ENCODE measurements around the gene IL22. TPM values are rescaled to one million over a fixed set of nuclear protein-coding genes. Genes with fewer than 3 reads are reported as not detected.

IL22 gene
- total RNA-seq, 1 experiment from 2014 or later, result not detected

- Histone ChIP-seq H3K27ac (ENCODE audit: low read length) (no peak overlapping the region), H3K36me3 (ENCODE audit: low read depth, low read length) (no peaks in the 10 kb centered on the region), H3K4me1 (ENCODE audit: insufficient read depth, low read length) (peaks cover 28% of the 10 kb centered on the region), H3F3A (ENCODE audit: low read length, unreplicated experiment) (peaks cover 6% of the 10 kb centered on the region), H3K27me3 (ENCODE audit: low read length) (no peaks in the 10 kb centered on the region), H3K9ac (ENCODE audit: low read length) (no peak overlapping the region), H3K9me3 (ENCODE audit: low read length) (no peaks in the 10 kb centered on the region), H3K4me2 (ENCODE audit: low read length) (no peak overlapping the region), H3K4me3 (ENCODE audit: low read length) (no peak overlapping the region), H4K20me1 (ENCODE audit: low read length) (no peaks in the 10 kb centered on the region), H3K9me2 (replicated peaks; ENCODE audit: low read length) (no peaks in the 10 kb centered on the region), H3K79me2 (ENCODE audit: low read length) (no peaks in the 10 kb centered on the region), H2AFZ (ENCODE audit: low read length) (0 out of 2 replicates have a peak overlapping the region, but pooled peaks have one; percentile 14)
- ChIA-PET POLR2A (ENCODE audit: unreplicated experiment) (no interaction called here), CTCF (no interaction called here)
- ATAC-seq (no peak), DNase-seq (no peak)
- no peak for TF ChIP-seq EZH2phosphoT487 (IDR thresholded peaks at IDR 0.05; ENCODE audit: borderline replicate concordance, low read length)
- no peak for TF ChIP-seq CTCF (conservative IDR thresholded peaks at IDR 0.05; ENCODE audit: low read depth, low read length)
- no peak for TF ChIP-seq EZH2 (IDR thresholded peaks at IDR 0.05; ENCODE audit: low read length, unreplicated experiment)
- no TSS peak for BruUV-seq (replicated peaks)
- intact Hi-C loops (cut with micrococcal nuclease), result no loop called here
Measured at GRCh38 chr12:68237619-68238018, 15.8 kb downstream of the IL22 start.

- Histone ChIP-seq H2AFZ (ENCODE audit: low read length) (peak overlapping the region; percentile 14; the same call in 1 of the 2 replicates), H3K4me1 (ENCODE audit: insufficient read depth, low read length) (peaks cover 28% of the 10 kb centered on the region)
Measured at GRCh38 chr12:68237078-68237477, 16.3 kb downstream of the IL22 start.

More at GRCh38 chr12:68237078-68237477, 16.3 kb downstream of the IL22 start:
- POLR2A ChIA-PET (ENCODE audit: unreplicated experiment), result interaction anchor here (0.6 kb wide), 1 partner anchor 22 kb away, joined by 3 read pairs; no protein-coding TSS in a partner anchor
- intact Hi-C loops (cut with micrococcal nuclease), result no loop called here
- DNase-seq (no peak), ATAC-seq (no peak)
- no peak overlapping the region for H3K27ac ChIP-seq (ENCODE audit: low read length)
- no peaks in the 10 kb centered on the region for H3K79me2 ChIP-seq (ENCODE audit: low read length)
- H3K9me2 ChIP-seq (replicated peaks; ENCODE audit: low read length), result no peaks in the 10 kb centered on the region
- no peak overlapping the region for H3K9ac ChIP-seq (ENCODE audit: low read length)
- no peaks in the 10 kb centered on the region for H3K36me3 ChIP-seq (ENCODE audit: low read depth, low read length)
- peak overlapping the region; percentile 34; the same call in 1 of the 2 replicates for H3K4me3 ChIP-seq (ENCODE audit: low read length)
- TF ChIP-seq EZH2phosphoT487 (IDR thresholded peaks at IDR 0.05; ENCODE audit: borderline replicate concordance, low read length) (no peak), EZH2 (IDR thresholded peaks at IDR 0.05; ENCODE audit: low read length, unreplicated experiment) (no peak), CTCF (conservative IDR thresholded peaks at IDR 0.05; ENCODE audit: low read depth, low read length) (peak; percentile 34; the same call in 1 of the 2 replicates)
- H3K9me3 ChIP-seq (ENCODE audit: low read length), result no peaks in the 10 kb centered on the region
- H3K27me3 ChIP-seq (ENCODE audit: low read length), result no peaks in the 10 kb centered on the region
- H4K20me1 ChIP-seq (ENCODE audit: low read length), result no peaks in the 10 kb centered on the region
- H3F3A ChIP-seq (ENCODE audit: low read length, unreplicated experiment), result peaks cover 6% of the 10 kb centered on the region
- CTCF ChIA-PET, result no interaction called here
- H3K4me2 ChIP-seq (ENCODE audit: low read length), result peak overlapping the region; percentile 35
- BruUV-seq (replicated peaks), result no TSS peak
